HepG2 (cell line): Measurements from ENCODE around the gene DBN1. TPM values are rescaled to one million over a fixed set of nuclear protein-coding genes. Genes with fewer than 3 reads are reported as not detected.

Experiments
- ATAC-seq: fragments of 200-7000 bp; cut with Tn5 transposase; 3 replicates; pipeline ENCODE4 v1.9.1; 2020; ENCODE audit warnings: mild to moderate bottlenecking, moderate library complexity
- BruUV-seq: library from RNA; stranded (reverse); fragments of 400-500 nt; replicated peaks from 2 replicates; lab custom pipeline; 2021; lab: Mats Ljungman, UMichigan
- CTCF ChIA-PET: fragments of 300-600 bp; formaldehyde crosslinking; extraction: SDS; loops from one replicate; lab custom pipeline; 2021; ENCODE audit warnings: low total read pairs, inconsistent platforms, low intra/inter-chr PET ratio; lab: Yijun Ruan, JAX
- POLR2A ChIA-PET: fragments of 350-600 bp; sonication (Branson Sonifier 250); formaldehyde crosslinking; loops from one replicate; lab custom pipeline; 2020; ENCODE audit warnings: antibody characterized with exemption, inconsistent platforms; lab: Yijun Ruan, JAX
- DNase-seq: peaks from one replicate; pipeline ENCODE4 v3.0.0-alpha.2; 2015; ENCODE audit warnings: low spot score
- FAIRE-seq: peaks from 3 replicates; lab custom pipeline; 2011; peaks lifted over from hg19 to GRCh38; lab: Jason Lieb, UNC
- H2AFZ ChIP-seq: one replicate; pipeline ENCODE4 v1.6.1; 2011; ENCODE audit warnings: low read length, inconsistent platforms
- H3K27ac ChIP-seq: fragments of 300-600 bp; 3 replicates; pipeline ENCODE4 v1.8.0; 2011; ENCODE audit warnings: mixed run types, mild to moderate bottlenecking, mixed read lengths, low read length, inconsistent platforms; ENCODE audit not compliant: insufficient read depth; ENCODE audit errors: extremely low read length
- H3K27me3 ChIP-seq, 2 experiments: fragments of 200-600 bp in 1 of 2; 2 replicates in 1 of 2; 3 replicates in 1 of 2; pipeline versions ENCODE4 v1.6.0 to v1.8.0; 2011; ENCODE audit warnings: low read length in 2 of 2, mild to moderate bottlenecking in 2 of 2, moderate library complexity in 2 of 2, inconsistent platforms in 1 of 2; ENCODE audit not compliant: insufficient read depth in 2 of 2, control insufficient read depth in 1 of 2
- H3K36me3 ChIP-seq, 2 experiments: fragments of 200-600 bp in 1 of 2; replicated peaks in 1 of 2; 2 replicates in 1 of 2; 3 replicates in 1 of 2; pipeline versions ENCODE4 v1.5.1 to v1.8.0; 2011; ENCODE audit warnings: low read length in 2 of 2, inconsistent platforms in 1 of 2; ENCODE audit not compliant: insufficient read depth in 2 of 2, control insufficient read depth in 1 of 2
- H3K4me1 ChIP-seq: 2 replicates; pipeline ENCODE4 v1.5.1; 2012; ENCODE audit warnings: low read length, inconsistent platforms; ENCODE audit not compliant: insufficient read depth
- H3K4me2 ChIP-seq: 2 replicates; pipeline ENCODE4 v1.6.0; 2011; ENCODE audit warnings: low read depth, low read length, inconsistent platforms
- H3K4me3 ChIP-seq, 3 experiments: fragments of 200-600 bp in 1 of 3; sonication (generic), shearing (Covaris generic) in 1 of 3; replicated peaks in 1 of 3; 2 replicates each; pipeline ENCODE4 v1.5.1; 2011 to 2016; ENCODE audit warnings: low read length in 3 of 3, inconsistent platforms in 2 of 3, low read depth in 2 of 3, mild to moderate bottlenecking in 2 of 3, control low read depth in 1 of 3, mixed read lengths in 1 of 3; ENCODE audit not compliant: insufficient read depth in 1 of 3
- H3K79me2 ChIP-seq: one replicate; pipeline ENCODE4 v1.6.1; 2011; ENCODE audit warnings: low read length, inconsistent platforms; ENCODE audit not compliant: insufficient read depth
- H3K9ac ChIP-seq: 2 replicates; pipeline ENCODE4 v1.6.0; 2011; ENCODE audit warnings: mild to moderate bottlenecking, low read depth, low read length, inconsistent platforms; ENCODE audit not compliant: insufficient read depth
- H3K9me3 ChIP-seq: 2 replicates; pipeline ENCODE4 v1.5.1; 2012; ENCODE audit warnings: mild to moderate bottlenecking, low read length
- H4K20me1 ChIP-seq: 2 replicates; pipeline ENCODE4 v1.6.0; 2011; ENCODE audit warnings: inconsistent platforms, mild to moderate bottlenecking, low read length, moderate library complexity; ENCODE audit not compliant: insufficient read depth
- AGO2 ChIP-seq: fragments of 200-400 bp; formaldehyde crosslinking; optimal IDR thresholded peaks from 2 replicates; pipeline ENCODE3; 2017; ENCODE audit warnings: mild to moderate bottlenecking, low read depth, low read length, moderate library complexity
- ATRX ChIP-seq: sonication (generic); formaldehyde crosslinking; IDR thresholded peaks from 2 replicates; pipeline ENCODE4 v1.4.0; 2020; ENCODE audit warnings: missing genetic modification reagents, borderline replicate concordance
- CENPBD1 ChIP-seq: sonication (generic); formaldehyde crosslinking; IDR thresholded peaks from 2 replicates; pipeline ENCODE4 v1.8.0; 2022; ENCODE audit warnings: missing genetic modification reagents, low read depth, mild to moderate bottlenecking, borderline replicate concordance
- EZH2 ChIP-seq: conservative IDR thresholded peaks from 2 replicates; pipeline ENCODE4 v1.6.1; 2012; ENCODE audit warnings: mild to moderate bottlenecking, low read depth, low read length, moderate library complexity
- HIC2 ChIP-seq: sonication (generic); formaldehyde crosslinking; IDR thresholded peaks from 2 replicates; pipeline ENCODE4 v1.9.0; 2022; ENCODE audit warnings: low read depth, missing genetic modification reagents
- JUND ChIP-seq: sonication (generic); formaldehyde crosslinking; IDR thresholded peaks from 2 replicates; pipeline ENCODE4 v1.8.0; 2022; ENCODE audit warnings: mild to moderate bottlenecking, missing genetic modification reagents
- KLF13 ChIP-seq: sonication (generic); formaldehyde crosslinking; IDR thresholded peaks from 2 replicates; pipeline ENCODE4 v1.4.0; 2020; ENCODE audit warnings: mild to moderate bottlenecking, missing genetic modification reagents
- MXD3 ChIP-seq: IDR thresholded peaks from 2 replicates; pipeline ENCODE4 v1.6.1; 2016; ENCODE audit warnings: mild to moderate bottlenecking, missing biosample characterization, missing genetic modification reagents
- TEAD3 ChIP-seq: optimal IDR thresholded peaks from 2 replicates; pipeline ENCODE3; 2016; ENCODE audit warnings: borderline replicate concordance
- ZNF180 ChIP-seq: sonication (generic); formaldehyde crosslinking; IDR thresholded peaks from 2 replicates; pipeline ENCODE4 v1.4.0; 2020; ENCODE audit warnings: low read depth, missing genetic modification reagents, borderline replicate concordance
- ZNF468 ChIP-seq: sonication (generic); formaldehyde crosslinking; IDR thresholded peaks from 2 replicates; pipeline ENCODE4 v1.8.0; 2022; ENCODE audit warnings: mild to moderate bottlenecking, moderate library complexity, missing genetic modification reagents
- ZNF879 ChIP-seq: sonication (generic); formaldehyde crosslinking; IDR thresholded peaks from 2 replicates; pipeline ENCODE4 v1.8.1; 2023; ENCODE audit warnings: missing genetic modification reagents
- WGBS: methylation state at CpG from one replicate; pipeline ENCODE4 v1.1.6; 2017; ENCODE audit warnings: low lambda C conversion rate; 5-methylcytosine and 5-hydroxymethylcytosine counted together
- in situ Hi-C: cut with HindIII; loops from 2 replicates; pipeline ENCODE4 v1.10.0; 2017; ENCODE audit warnings: low pct_unique_long_range_greater_than_20kb; ENCODE audit not compliant: extremely low pct_ligation_motif_present
- intact Hi-C: fragments of 100-400 bp; cut with micrococcal nuclease; formaldehyde crosslinking; loops from one replicate; pipeline ENCODE4 v1.10.0; 2022; ENCODE audit not compliant: unreplicated experiment
- polyA plus RNA-seq, 8 experiments: library from polyadenylated mRNA; depleted of rRNA in 3 of 8; stranded (reverse) in 7 of 8; unstranded in 1 of 8; fragments of >200 nt; fragmentation: Illumina TruSeq in 4 of 8; extraction: Trizol in 4 of 8; gene quantifications; 2 replicates each; pipeline versions ENCODE4 v1.2.1 to v1.2.3, GENCODE V29; 2011 to 2016; ENCODE audit warnings: low read depth in 4 of 8, missing spikeins in 1 of 8, mixed read lengths in 1 of 8; ENCODE audit not compliant: insufficient read depth in 1 of 8
- total RNA-seq, 5 experiments: library from RNA; depleted of rRNA; stranded (reverse); fragments of >200 nt; fragmentation: Illumina TruSeq; extraction: Trizol; gene quantifications; 2 replicates each; pipeline ENCODE4 v1.2.3, GENCODE V29; 2016; ENCODE audit warnings: low read depth in 1 of 5

The DBN1 gene
- total and polyA plus RNA-seq, 2 of the 13 experiments (the other 11 are each of a cell fraction or from before 2014, with no cell fraction given), result 27.0 to 37.3 TPM

GRCh38 chr5:177483042-177483441 lies 9.6 kb upstream of the DBN1 start:
- ChIA-PET POLR2A (no interaction called here), CTCF (no interaction called here)
- Histone ChIP-seq H3K27me3 (no peaks in the 10 kb centered on the region), H3K9ac (no peak overlapping the region), H4K20me1 (no peaks in the 10 kb centered on the region), H3K36me3 (peaks cover 6 to 7% of the 10 kb centered on the region in 2 experiments; a peak in 4 of 5 replicates), H2AFZ (no peak overlapping the region), H3K4me1 (peaks cover 15% of the 10 kb centered on the region), H3K9me3 (no peaks in the 10 kb centered on the region), H3K27ac (no peak overlapping the region), H3K79me2 (no peaks in the 10 kb centered on the region), H3K4me2 (no peak overlapping the region), H3K4me3 (no peak overlapping the region)
- no peak for ATAC-seq
- 96% methylated on average over 9 of the region's 9 CpGs for WGBS
- FAIRE-seq, result no peak
- in situ Hi-C loops (no loop called here), intact Hi-C loops (no loop called here)
- no peak for TF ChIP-seq HIC2 (CRISPR knock-in tag)
- no peak for TF ChIP-seq MXD3 (CRISPR knock-in tag)
- TF ChIP-seq EZH2, result no peak
- TF ChIP-seq ZNF879 (CRISPR knock-in tag), result no peak
- TF ChIP-seq JUND (CRISPR knock-in tag), result no peak
- no peak for TF ChIP-seq ZNF180 (CRISPR knock-in tag)
- no peak for TF ChIP-seq AGO2
- TF ChIP-seq ATRX (CRISPR knock-in tag), result no peak
- TF ChIP-seq CENPBD1, result no peak
- TF ChIP-seq TEAD3, result no peak
- no peak for TF ChIP-seq ZNF468
- TF ChIP-seq KLF13 (CRISPR knock-in tag), result no peak
- no TSS peak for BruUV-seq
- DNase-seq, result no peak
